ENCODE data around the gene P3H4.
"Not testable (repeated sequence)": the region's sequence is repeated elsewhere in the genome, so short reads cannot be mapped to it uniquely, and the experiment has no call there.

Gene P3H4

DNA sequence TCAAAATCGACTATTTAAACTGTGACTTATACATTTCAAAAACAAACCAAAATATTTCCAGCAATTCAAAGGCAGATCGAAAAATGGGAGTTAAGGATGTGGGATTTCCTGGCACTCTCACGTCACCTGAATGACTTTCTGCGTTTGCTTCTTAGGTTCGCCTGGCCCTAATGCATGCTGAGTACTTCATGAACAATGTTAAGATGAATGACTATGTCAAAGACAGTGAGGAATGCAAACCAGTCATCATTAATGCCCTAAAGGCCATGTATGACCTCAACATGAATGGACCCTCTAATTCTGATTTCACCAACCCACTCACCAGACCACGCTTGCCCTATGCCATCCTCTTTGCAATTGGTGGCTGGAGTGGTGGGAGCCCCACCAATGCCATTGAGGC, 33.2 kb upstream of the P3H4 start:
- Histone ChIP-seq H3K27ac (no peak overlapping the region), H2AFZ (no peak overlapping the region), H3K9me3 (ENCODE audit: control insufficient read depth, low read length) (no peaks in the 10 kb centered on the region), H3K36me3 (ENCODE audit: control insufficient read depth, insufficient read depth, low read length) (no peaks in the 10 kb centered on the region), H3K4me1 (no peaks in the 10 kb centered on the region), H3K4me2 (ENCODE audit: low read length) (no peak overlapping the region), H3K79me2 (peaks cover 8% of the 10 kb centered on the region), H3K9ac (no peak overlapping the region), H3K4me3 (ENCODE audit: low read depth, low read length) (no peak overlapping the region), H3K27me3 (ENCODE audit: control insufficient read depth, insufficient read depth, low read length) (no peaks in the 10 kb centered on the region)
- TF ChIP-seq CTCF (IDR thresholded peaks at IDR 0.05), result no peak

DNA sequence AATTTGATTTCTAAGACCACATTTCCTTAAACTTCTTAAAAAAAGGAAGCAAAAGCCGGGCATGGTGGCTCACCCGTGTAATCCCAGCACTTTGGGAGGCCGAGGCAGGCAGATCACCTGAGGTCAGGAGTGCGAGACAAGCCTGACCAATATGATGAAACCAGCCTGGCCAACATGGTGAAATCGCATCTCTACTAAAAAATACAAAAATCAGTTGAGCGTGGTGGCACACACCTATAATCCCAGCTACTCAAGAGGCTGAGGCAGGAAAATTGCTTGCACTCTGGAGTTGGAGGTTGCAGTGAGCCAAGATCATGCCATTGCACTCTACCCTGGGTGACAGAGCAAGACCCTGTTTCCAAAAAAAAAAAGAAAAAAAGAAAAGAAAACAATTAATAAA, 29.0 kb upstream of the P3H4 start:
- not testable (repeated sequence) for H3K9me3 ChIP-seq (ENCODE audit: control insufficient read depth, low read length); H3K27me3 ChIP-seq (ENCODE audit: control insufficient read depth, insufficient read depth, low read length); H2AFZ ChIP-seq; H3K27ac ChIP-seq; H3K9ac ChIP-seq; H3K4me3 ChIP-seq (ENCODE audit: low read depth, low read length); H3K4me2 ChIP-seq (ENCODE audit: low read length); H3K36me3 ChIP-seq (ENCODE audit: control insufficient read depth, insufficient read depth, low read length); H3K4me1 ChIP-seq; H3K79me2 ChIP-seq

DNA sequence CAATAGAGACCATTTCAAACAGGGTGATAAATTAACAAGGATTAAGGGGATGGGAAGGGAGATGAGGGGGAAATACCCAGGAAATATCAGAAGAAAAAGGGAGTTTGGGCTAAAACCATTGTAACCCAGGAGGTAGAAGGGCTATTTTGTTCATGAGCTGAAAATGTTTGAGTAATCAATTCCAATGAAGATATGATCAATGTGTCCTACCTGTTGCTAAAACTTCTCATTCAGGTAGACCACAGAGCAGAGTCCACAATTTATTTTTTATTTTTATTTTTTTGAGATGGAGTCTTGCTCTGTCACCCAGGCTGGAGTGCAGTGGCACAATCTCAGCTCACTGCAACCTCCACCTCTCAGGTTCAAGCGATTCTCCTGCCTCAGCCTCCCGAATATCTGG, 27.7 kb upstream of the P3H4 start:
- not testable (repeated sequence) for H3K9me3 ChIP-seq (ENCODE audit: control insufficient read depth, low read length); H2AFZ ChIP-seq; H3K79me2 ChIP-seq; H3K36me3 ChIP-seq (ENCODE audit: control insufficient read depth, insufficient read depth, low read length); H3K4me2 ChIP-seq (ENCODE audit: low read length); H3K27me3 ChIP-seq (ENCODE audit: control insufficient read depth, insufficient read depth, low read length); H3K27ac ChIP-seq; H3K9ac ChIP-seq; H3K4me1 ChIP-seq; H3K4me3 ChIP-seq (ENCODE audit: low read depth, low read length)

DNA sequence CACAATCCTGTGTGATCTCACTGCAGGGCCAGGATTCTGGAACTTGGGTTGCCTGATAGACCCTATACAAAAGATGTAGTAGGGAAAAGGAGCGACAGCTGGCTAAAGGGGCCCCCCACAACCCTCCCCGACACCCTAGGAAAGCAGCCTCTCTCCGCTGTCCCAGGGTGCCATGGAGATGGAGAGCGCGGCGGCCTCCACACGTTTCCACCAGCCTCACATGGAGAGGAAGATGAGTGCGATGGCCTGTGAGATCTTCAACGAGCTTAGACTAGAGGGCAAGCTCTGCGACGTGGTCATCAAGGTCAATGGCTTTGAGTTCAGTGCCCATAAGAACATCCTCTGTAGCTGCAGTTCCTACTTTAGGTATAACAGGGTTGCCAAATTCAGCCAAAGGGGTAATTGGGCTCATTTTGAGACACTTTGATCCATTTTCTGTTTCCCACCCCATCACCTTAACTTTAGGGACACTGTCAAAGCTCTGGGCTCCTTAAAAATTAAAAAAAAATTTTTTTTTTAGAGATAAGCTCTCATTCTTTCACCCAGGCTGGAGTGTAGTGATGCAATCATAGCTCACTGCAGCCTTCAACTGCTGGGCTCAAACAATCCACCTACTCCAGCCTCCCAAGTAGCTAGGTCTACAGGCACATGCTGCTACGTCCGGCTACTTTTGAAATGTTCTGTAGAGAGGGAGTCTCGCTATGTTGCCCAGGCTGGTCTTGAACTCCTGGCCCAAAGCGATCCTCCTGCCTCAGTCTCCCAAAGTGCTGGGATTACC, 26.2 kb upstream of the P3H4 start, which contains the start of gene KLHL10:
Gene KLHL10 (plus strand): TSS at position 65 of the 778 bp plus-strand sequence. CDS start 108 bp downstream, at position 173.
- no peaks in the 10 kb centered on the region for H3K36me3 ChIP-seq (ENCODE audit: control insufficient read depth, insufficient read depth, low read length)
- H3K27ac ChIP-seq, result no peak within 1 kb of the TSS
- H3K79me2 ChIP-seq, result no peaks in the 10 kb centered on the region
- TF ChIP-seq CTCF (IDR thresholded peaks at IDR 0.05), result no peak
- no peak within 1 kb of the TSS for H3K9ac ChIP-seq
- peak within 1 kb of the TSS; percentile 77 for H3K4me3 ChIP-seq (ENCODE audit: low read depth, low read length)
- peak within 1 kb of the TSS; percentile 97 for H3K4me2 ChIP-seq (ENCODE audit: low read length)
- no peaks in the 10 kb centered on the region for H3K9me3 ChIP-seq (ENCODE audit: control insufficient read depth, low read length)
- H3K27me3 ChIP-seq (ENCODE audit: control insufficient read depth, insufficient read depth, low read length), result no peaks in the 10 kb centered on the region
- H2AFZ ChIP-seq, result peak within 1 kb of the TSS; percentile 89
- H3K4me1 ChIP-seq, result no peaks in the 10 kb centered on the region

- no peak overlapping the region for H3K27ac ChIP-seq
Measured at GRCh38 chr17:41836550-41837196, 24.9 kb upstream of the P3H4 start.

More at GRCh38 chr17:41836550-41837196, 24.9 kb upstream of the P3H4 start:
- Histone ChIP-seq H3K4me3 (ENCODE audit: low read depth, low read length) (peak overlapping the region; percentile 77), H3K36me3 (ENCODE audit: control insufficient read depth, insufficient read depth, low read length) (no peaks in the 10 kb centered on the region), H3K9ac (no peak overlapping the region), H3K4me1 (no peaks in the 10 kb centered on the region), H3K27me3 (ENCODE audit: control insufficient read depth, insufficient read depth, low read length) (no peaks in the 10 kb centered on the region), H3K4me2 (ENCODE audit: low read length) (peak overlapping the region; percentile 97), H2AFZ (peak overlapping the region; percentile 89), H3K9me3 (ENCODE audit: control insufficient read depth, low read length) (no peaks in the 10 kb centered on the region), H3K79me2 (no peaks in the 10 kb centered on the region)
- no peak for TF ChIP-seq CTCF (IDR thresholded peaks at IDR 0.05)
